GM12874 (cell line): ENCODE results near the gene BTBD9.

ENCODE experiments used
- CTCF ChIP-seq: IDR thresholded peaks from 2 replicates; pipeline ENCODE4 v1.5.1; 2011; ENCODE audit warnings: low read depth, mild to moderate bottlenecking, control low read depth, low read length, moderate library complexity; ENCODE audit not compliant: insufficient read depth

The BTBD9 gene

GRCh38 chr6:38355519-38355918 is 284.2 kb downstream of the BTBD9 start:
- TF ChIP-seq CTCF: no peak

GRCh38 chr6:38354905-38355304 is 284.8 kb downstream of the BTBD9 start:
- no peak for TF ChIP-seq CTCF

- TF ChIP-seq CTCF: no peak
Measured at GRCh38 chr6:38354037-38354381, 285.7 kb downstream of the BTBD9 start.

- TF ChIP-seq CTCF: no peak
Measured at GRCh38 chr6:38353310-38354036, 286.3 kb downstream of the BTBD9 start.

- TF ChIP-seq CTCF: no peak
Measured at GRCh38 chr6:38352636-38353035, 287.1 kb downstream of the BTBD9 start.

GRCh38 chr6:38350942-38351341 is 288.8 kb downstream of the BTBD9 start:
- TF ChIP-seq CTCF: no peak

GRCh38 chr6:38350220-38350619 is 289.5 kb downstream of the BTBD9 start:
- no peak for TF ChIP-seq CTCF
